DOHH2 (cell line): ENCODE results near the gene L3MBTL4.

Source experiments
- H3F3A ChIP-seq: fragments of 200-600 bp; sonication (generic), shearing (Covaris generic); 2 replicates; pipeline ENCODE4 v1.6.0; 2016; ENCODE audit warnings: antibody characterized with exemption, mild to moderate bottlenecking; ENCODE audit not compliant: control insufficient read depth, insufficient read depth
- H3K27ac ChIP-seq: fragments of 200-600 bp; sonication (generic); 2 replicates; pipeline ENCODE4 v1.5.1; 2014; ENCODE audit warnings: low read depth, mild to moderate bottlenecking, low read length, moderate library complexity
- H3K27me3 ChIP-seq: fragments of 200-600 bp; sonication (generic); 2 replicates; pipeline ENCODE4 v1.6.1; 2014; ENCODE audit warnings: mild to moderate bottlenecking, low read length, mixed read lengths; ENCODE audit not compliant: control insufficient read depth
- H3K36me3 ChIP-seq: fragments of 200-600 bp; sonication (generic); 2 replicates; pipeline ENCODE4 v1.6.1; 2014; ENCODE audit warnings: mild to moderate bottlenecking, low read length, moderate library complexity, mixed read lengths; ENCODE audit not compliant: control insufficient read depth
- H3K4me1 ChIP-seq: fragments of 200-600 bp; sonication (generic); 2 replicates; pipeline ENCODE4 v1.6.1; 2014; ENCODE audit warnings: mild to moderate bottlenecking, low read length, mixed read lengths; ENCODE audit not compliant: control insufficient read depth
- H3K4me2 ChIP-seq: fragments of 200-600 bp; sonication (generic); 2 replicates; pipeline ENCODE4 v1.6.0; 2014; ENCODE audit warnings: mild to moderate bottlenecking, low read length, moderate library complexity
- H3K4me3 ChIP-seq: fragments of 200-600 bp; sonication (generic); 2 replicates; pipeline ENCODE4 v1.5.1; 2014; ENCODE audit warnings: mild to moderate bottlenecking, low read length, mixed read lengths
- H3K79me2 ChIP-seq: fragments of 200-600 bp; sonication (generic); 2 replicates; pipeline ENCODE4 v1.6.1; 2014; ENCODE audit warnings: mild to moderate bottlenecking, low read length, mixed read lengths; ENCODE audit not compliant: control insufficient read depth
- H3K9me2 ChIP-seq: fragments of 200-600 bp; sonication (generic); replicated peaks from 2 replicates; pipeline ENCODE4 v1.6.1; 2014; ENCODE audit warnings: mild to moderate bottlenecking, low read length, mixed read lengths; ENCODE audit not compliant: control insufficient read depth
- H3K9me3 ChIP-seq: fragments of 200-600 bp; sonication (generic); 2 replicates; pipeline ENCODE4 v1.6.1; 2014; ENCODE audit warnings: antibody characterized with exemption, low read length, mixed read lengths; ENCODE audit not compliant: control insufficient read depth, insufficient read depth
- H4K20me1 ChIP-seq: fragments of 200-600 bp; sonication (generic); 2 replicates; pipeline ENCODE4 v1.6.0; 2014; ENCODE audit warnings: low read depth, mild to moderate bottlenecking, antibody characterized with exemption, low read length, moderate library complexity; ENCODE audit not compliant: control insufficient read depth, insufficient read depth
- EZH2phosphoT487 ChIP-seq: fragments of 200-600 bp; sonication (generic); IDR thresholded peaks from 2 replicates; pipeline ENCODE4 v1.6.1; 2017; ENCODE audit warnings: borderline replicate concordance, mild to moderate bottlenecking, antibody characterized with exemption, low read length, moderate library complexity, mixed read lengths
- TF ChIP-seq, protein P1 (sequence below): fragments of 200-600 bp; sonication (generic); IDR thresholded peaks from one replicate; pipeline ENCODE4 v1.5.1; 2014; ENCODE audit warnings: antibody characterized with exemption, mild to moderate bottlenecking, low read depth, low read length; ENCODE audit not compliant: poor library complexity, severe bottlenecking

Gene L3MBTL4

DNA sequence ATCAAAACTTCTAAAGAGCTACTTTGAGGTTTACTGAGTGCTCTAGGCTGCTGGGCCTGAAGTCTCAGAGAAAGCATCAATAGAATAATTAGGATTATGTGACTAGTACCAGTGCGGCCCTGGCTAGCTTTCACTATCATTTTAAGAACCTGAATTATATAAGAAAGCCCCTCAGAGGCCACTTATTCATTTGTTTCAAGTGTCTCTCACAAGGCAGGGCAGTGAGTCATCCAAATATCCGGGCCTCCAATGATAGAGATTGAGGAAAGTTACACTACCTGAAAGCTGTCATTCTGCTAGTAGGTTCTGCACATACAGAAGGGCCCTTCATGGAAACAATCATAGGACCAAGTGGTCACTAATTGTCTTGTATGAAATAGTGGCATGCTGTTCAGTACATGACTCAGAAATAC lies 193.1 kb downstream of the L3MBTL4 start:
- no peaks in the 10 kb centered on the region for H4K20me1 ChIP-seq
- H3F3A ChIP-seq: no peaks in the 10 kb centered on the region
- H3K27me3 ChIP-seq: no peaks in the 10 kb centered on the region
- no peaks in the 10 kb centered on the region for H3K79me2 ChIP-seq
- H3K36me3 ChIP-seq: no peaks in the 10 kb centered on the region
- no peak overlapping the region for H3K4me2 ChIP-seq
- TF ChIP-seq, protein P1, sequence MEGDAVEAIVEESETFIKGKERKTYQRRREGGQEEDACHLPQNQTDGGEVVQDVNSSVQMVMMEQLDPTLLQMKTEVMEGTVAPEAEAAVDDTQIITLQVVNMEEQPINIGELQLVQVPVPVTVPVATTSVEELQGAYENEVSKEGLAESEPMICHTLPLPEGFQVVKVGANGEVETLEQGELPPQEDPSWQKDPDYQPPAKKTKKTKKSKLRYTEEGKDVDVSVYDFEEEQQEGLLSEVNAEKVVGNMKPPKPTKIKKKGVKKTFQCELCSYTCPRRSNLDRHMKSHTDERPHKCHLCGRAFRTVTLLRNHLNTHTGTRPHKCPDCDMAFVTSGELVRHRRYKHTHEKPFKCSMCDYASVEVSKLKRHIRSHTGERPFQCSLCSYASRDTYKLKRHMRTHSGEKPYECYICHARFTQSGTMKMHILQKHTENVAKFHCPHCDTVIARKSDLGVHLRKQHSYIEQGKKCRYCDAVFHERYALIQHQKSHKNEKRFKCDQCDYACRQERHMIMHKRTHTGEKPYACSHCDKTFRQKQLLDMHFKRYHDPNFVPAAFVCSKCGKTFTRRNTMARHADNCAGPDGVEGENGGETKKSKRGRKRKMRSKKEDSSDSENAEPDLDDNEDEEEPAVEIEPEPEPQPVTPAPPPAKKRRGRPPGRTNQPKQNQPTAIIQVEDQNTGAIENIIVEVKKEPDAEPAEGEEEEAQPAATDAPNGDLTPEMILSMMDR: no peak
- TF ChIP-seq EZH2phosphoT487: no peak
- no peak overlapping the region for H3K4me3 ChIP-seq
- no peaks in the 10 kb centered on the region for H3K9me2 ChIP-seq
- no peaks in the 10 kb centered on the region for H3K9me3 ChIP-seq
- no peak overlapping the region for H3K27ac ChIP-seq
- no peaks in the 10 kb centered on the region for H3K4me1 ChIP-seq

DNA sequence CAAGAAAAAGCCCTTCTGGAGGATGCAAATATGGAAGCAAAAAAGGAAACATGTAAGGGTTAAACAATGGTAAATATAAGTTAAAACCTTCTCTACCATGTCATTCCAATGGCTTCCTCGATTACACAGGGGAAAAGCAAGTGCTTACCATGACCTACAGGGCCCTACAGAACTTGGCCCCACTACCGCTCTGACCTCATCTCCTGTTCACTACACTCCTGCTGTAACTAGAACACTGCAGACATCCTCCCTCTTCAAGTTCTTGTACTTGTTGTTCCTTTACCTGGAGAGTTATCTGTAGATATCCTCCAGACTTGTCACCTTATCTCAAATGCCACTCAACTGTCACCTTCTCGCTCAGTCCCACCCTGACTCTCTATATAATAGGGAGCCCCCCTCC lies 194.6 kb downstream of the L3MBTL4 start:
- no peaks in the 10 kb centered on the region for H3K4me1 ChIP-seq
- no peak overlapping the region for H3K27ac ChIP-seq
- H3K27me3 ChIP-seq: no peaks in the 10 kb centered on the region
- no peaks in the 10 kb centered on the region for H3K9me2 ChIP-seq
- H3K36me3 ChIP-seq: no peaks in the 10 kb centered on the region
- no peak overlapping the region for H3K4me2 ChIP-seq
- no peaks in the 10 kb centered on the region for H4K20me1 ChIP-seq
- no peaks in the 10 kb centered on the region for H3K9me3 ChIP-seq
- TF ChIP-seq, protein P1: no peak
- no peak for TF ChIP-seq EZH2phosphoT487
- no peak overlapping the region for H3K4me3 ChIP-seq
- H3F3A ChIP-seq: no peaks in the 10 kb centered on the region
- H3K79me2 ChIP-seq: no peaks in the 10 kb centered on the region

DNA sequence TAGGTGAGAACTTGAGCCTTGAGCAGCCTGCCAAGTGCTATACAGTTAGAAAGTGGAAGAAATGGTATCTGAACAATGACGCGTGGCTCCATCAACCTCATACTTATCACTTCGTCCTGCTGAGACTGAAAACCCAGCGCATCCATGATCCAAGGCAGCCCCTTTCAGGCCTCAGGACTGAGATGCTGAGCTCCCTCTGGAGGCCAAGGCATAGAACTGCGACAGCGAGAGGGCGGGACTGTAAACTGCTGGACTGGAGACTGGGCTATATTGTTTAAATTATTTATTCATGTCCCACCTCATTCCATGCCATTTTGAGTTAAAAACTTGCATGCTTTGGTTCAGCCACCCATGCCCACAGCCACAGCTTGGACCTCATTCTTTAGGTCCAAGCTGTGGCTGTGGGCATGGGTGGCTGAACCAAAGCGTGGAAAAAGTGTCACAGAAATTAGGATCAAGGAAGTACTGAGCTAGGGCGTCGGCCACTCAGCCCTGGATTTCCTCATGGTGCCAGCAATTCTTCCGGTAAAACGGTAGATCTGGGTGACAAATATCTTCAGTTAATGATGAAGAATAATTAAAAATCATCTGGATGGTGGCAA lies 195.5 kb downstream of the L3MBTL4 start:
- Histone ChIP-seq H3K4me3 (no peak overlapping the region), H3K4me1 (no peaks in the 10 kb centered on the region), H3K79me2 (no peaks in the 10 kb centered on the region), H3K9me3 (no peaks in the 10 kb centered on the region), H3K4me2 (no peak overlapping the region), H3K9me2 (no peaks in the 10 kb centered on the region), H3K27ac (no peak overlapping the region), H4K20me1 (no peaks in the 10 kb centered on the region), H3K27me3 (no peaks in the 10 kb centered on the region), H3F3A (no peaks in the 10 kb centered on the region), H3K36me3 (no peaks in the 10 kb centered on the region)
- no peak for TF ChIP-seq EZH2phosphoT487
- TF ChIP-seq, protein P1: peak; percentile 77

DNA sequence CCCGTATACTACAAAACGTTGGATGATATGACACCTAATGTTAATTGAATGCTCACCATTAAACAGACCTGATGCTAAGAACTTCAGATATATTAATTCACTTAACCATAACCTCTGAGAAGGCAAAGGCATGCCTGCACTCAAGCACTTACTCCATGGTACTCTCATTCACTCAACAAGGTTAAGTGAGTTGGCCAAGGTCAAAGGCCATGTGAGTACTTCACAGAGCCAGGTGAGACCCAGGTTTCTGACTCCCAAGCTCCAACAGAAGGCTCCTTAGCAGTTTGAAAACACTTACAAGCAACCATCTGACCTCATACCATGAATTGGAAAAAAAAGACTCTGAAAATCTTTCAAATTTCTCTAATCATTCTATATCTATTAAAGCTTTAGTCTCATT lies 198.8 kb downstream of the L3MBTL4 start:
- Histone ChIP-seq H4K20me1 (no peaks in the 10 kb centered on the region), H3K4me3 (no peak overlapping the region), H3K36me3 (no peaks in the 10 kb centered on the region), H3K9me3 (no peaks in the 10 kb centered on the region), H3K79me2 (no peaks in the 10 kb centered on the region), H3K27me3 (no peaks in the 10 kb centered on the region), H3K9me2 (no peaks in the 10 kb centered on the region), H3K27ac (no peak overlapping the region), H3K4me1 (no peaks in the 10 kb centered on the region), H3F3A (no peaks in the 10 kb centered on the region), H3K4me2 (no peak overlapping the region)
- TF ChIP-seq EZH2phosphoT487: no peak
- TF ChIP-seq, protein P1: no peak
